GM23338 (cell line): ENCODE results near the gene TOX2.

Source experiments
- CREB1 ChIP-seq: fragments of 250-450 bp; sonication (Bioruptor Pico); IDR thresholded peaks from 2 replicates; pipeline ENCODE4 v1.5.0; 2020; ENCODE audit warnings: low read depth, mild to moderate bottlenecking, moderate library complexity
- CTCF ChIP-seq, 2 experiments: fragments of 200-600 bp in 1 of 2; sonication (generic) in 1 of 2; conservative IDR thresholded peaks; 2 replicates each; pipeline versions ENCODE4 v1.5.1 to v1.6.1; 2016 to 2017; ENCODE audit warnings: antibody characterized with exemption in 2 of 2, low read depth in 2 of 2, mild to moderate bottlenecking in 2 of 2, moderate library complexity in 1 of 2
- ETS1 ChIP-seq: IDR thresholded peaks from 2 replicates; pipeline ENCODE4 v1.6.1; 2016; ENCODE audit warnings: antibody characterized with exemption
- EZH2 ChIP-seq: fragments of 200-600 bp; sonication (generic); IDR thresholded peaks from one replicate; pipeline ENCODE4 v1.8.0; 2017; ENCODE audit warnings: antibody characterized with exemption, mild to moderate bottlenecking, low read depth; ENCODE audit not compliant: unreplicated experiment
- EZH2phosphoT487 ChIP-seq: fragments of 200-600 bp; sonication (generic); IDR thresholded peaks from one replicate; pipeline ENCODE4 v1.8.1; 2018; ENCODE audit warnings: antibody characterized with exemption; ENCODE audit not compliant: unreplicated experiment
- JUNB ChIP-seq: IDR thresholded peaks from one replicate; pipeline ENCODE4 v1.6.1; 2016; ENCODE audit warnings: antibody characterized with exemption; ENCODE audit not compliant: unreplicated experiment
- POLR2AphosphoS5 ChIP-seq: IDR thresholded peaks from 2 replicates; pipeline ENCODE4 v1.6.1; 2016; ENCODE audit warnings: antibody characterized with exemption, low read depth
- REST ChIP-seq: IDR thresholded peaks from one replicate; pipeline ENCODE4 v1.6.1; 2018; ENCODE audit warnings: antibody characterized with exemption; ENCODE audit not compliant: unreplicated experiment
- STAT1 ChIP-seq: IDR thresholded peaks from one replicate; pipeline ENCODE4 v1.6.1; 2016; ENCODE audit warnings: antibody characterized with exemption; ENCODE audit not compliant: unreplicated experiment
- ZNF114 ChIP-seq: fragments of 250-450 bp; sonication (Bioruptor Pico); IDR thresholded peaks from 2 replicates; pipeline ENCODE4 v1.5.0; 2020; ENCODE audit warnings: mild to moderate bottlenecking, moderate library complexity
- ZNF331 ChIP-seq: fragments of 250-450 bp; sonication (Bioruptor Pico); IDR thresholded peaks from 2 replicates; pipeline ENCODE4 v1.5.0; 2020; ENCODE audit warnings: low read depth, mild to moderate bottlenecking, moderate library complexity

GRCh38 chr20:43985121-43985520, 70.5 kb downstream of the TOX2 start:
- no peak for TF ChIP-seq POLR2AphosphoS5
- TF ChIP-seq CTCF (conservative IDR thresholded peaks at IDR 0.05; ENCODE audit: low read depth in 2 of 2): no peak
- no peak for TF ChIP-seq EZH2phosphoT487
- no peak for TF ChIP-seq JUNB
- TF ChIP-seq EZH2: no peak
- TF ChIP-seq REST: no peak
- TF ChIP-seq CREB1 (CRISPR knock-in tag): no peak
- TF ChIP-seq ZNF331: no peak
- no peak for TF ChIP-seq ETS1
- TF ChIP-seq ZNF114 (CRISPR knock-in tag): no peak
- no peak for TF ChIP-seq STAT1
